SK-N-MC (cell line): Measurements from ENCODE around the gene MARF1.
"Not testable (repeated sequence)": the region's sequence is repeated elsewhere in the genome, so short reads cannot be mapped to it uniquely, and the experiment has no call there.

Experiments used
- DNase-seq: peaks from one replicate; pipeline ENCODE4 v3.0.0-alpha.2; 2011; ENCODE audit warnings: low read depth, low spot score
- H3K27ac ChIP-seq: fragments of 200-600 bp; sonication (generic); 2 replicates; pipeline ENCODE4 v1.5.1; 2016; ENCODE audit warnings: mixed run types
- H3K36me3 ChIP-seq: fragments of 200-600 bp; sonication (generic); 2 replicates; pipeline ENCODE4 v1.6.1; 2017; ENCODE audit warnings: antibody characterized with exemption, low read length, mixed read lengths; ENCODE audit not compliant: insufficient read depth
- H3K4me3 ChIP-seq: fragments of 200-600 bp; sonication (generic); 2 replicates; pipeline ENCODE4 v1.5.1; 2016
- H3K9ac ChIP-seq: fragments of 200-600 bp; sonication (generic); 2 replicates; pipeline ENCODE4 v1.8.0; 2017; ENCODE audit warnings: mixed run types, mixed read lengths; ENCODE audit not compliant: insufficient read length
- H3K9me3 ChIP-seq: fragments of 200-600 bp; sonication (generic); 2 replicates; pipeline ENCODE4 v1.6.1; 2017; ENCODE audit warnings: low read depth, mild to moderate bottlenecking, antibody characterized with exemption, low read length, moderate library complexity, mixed read lengths
- EZH2 ChIP-seq: fragments of 200-600 bp; sonication (generic); IDR thresholded peaks from one replicate; pipeline ENCODE4 v1.6.1; 2017; ENCODE audit warnings: antibody characterized with exemption
- FOXP2 ChIP-seq: optimal IDR thresholded peaks from 2 replicates; pipeline ENCODE3; 2011; ENCODE audit warnings: mild to moderate bottlenecking, moderate library complexity; ENCODE audit not compliant: insufficient read depth; ENCODE audit errors: extremely low read length, control extremely low read depth
- POLR2AphosphoS5 ChIP-seq: IDR thresholded peaks from 2 replicates; pipeline ENCODE4 v1.6.1; 2012; ENCODE audit warnings: mild to moderate bottlenecking, low read depth, low read length, borderline replicate concordance

The MARF1 gene

DNA sequence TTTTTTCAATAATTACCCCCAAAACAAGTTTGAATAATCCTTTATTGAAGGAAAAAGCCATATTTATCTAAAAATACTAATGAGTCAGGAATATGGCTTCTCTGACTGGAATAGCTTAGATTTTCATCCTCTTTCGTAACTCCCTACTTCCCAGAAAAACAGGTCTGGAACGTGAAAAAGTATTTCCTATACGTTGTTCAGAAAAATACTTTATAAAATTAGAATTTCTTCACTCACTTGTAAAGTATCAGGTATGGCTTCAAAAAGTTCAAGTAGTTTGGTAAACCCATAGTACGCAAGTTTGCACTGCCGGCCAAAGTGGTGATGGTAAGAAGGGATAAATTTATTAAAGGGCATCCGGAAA is 33.7 kb downstream of the MARF1 start:
- Histone ChIP-seq H3K4me3 (no peak overlapping the region), H3K27ac (no peak overlapping the region), H3K9me3 (no peaks in the 10 kb centered on the region), H3K9ac (no peak overlapping the region), H3K36me3 (peaks cover 67% of the 10 kb centered on the region)
- TF ChIP-seq FOXP2 (no peak), POLR2AphosphoS5 (no peak), EZH2 (no peak)
- DNase-seq, result no peak

DNA sequence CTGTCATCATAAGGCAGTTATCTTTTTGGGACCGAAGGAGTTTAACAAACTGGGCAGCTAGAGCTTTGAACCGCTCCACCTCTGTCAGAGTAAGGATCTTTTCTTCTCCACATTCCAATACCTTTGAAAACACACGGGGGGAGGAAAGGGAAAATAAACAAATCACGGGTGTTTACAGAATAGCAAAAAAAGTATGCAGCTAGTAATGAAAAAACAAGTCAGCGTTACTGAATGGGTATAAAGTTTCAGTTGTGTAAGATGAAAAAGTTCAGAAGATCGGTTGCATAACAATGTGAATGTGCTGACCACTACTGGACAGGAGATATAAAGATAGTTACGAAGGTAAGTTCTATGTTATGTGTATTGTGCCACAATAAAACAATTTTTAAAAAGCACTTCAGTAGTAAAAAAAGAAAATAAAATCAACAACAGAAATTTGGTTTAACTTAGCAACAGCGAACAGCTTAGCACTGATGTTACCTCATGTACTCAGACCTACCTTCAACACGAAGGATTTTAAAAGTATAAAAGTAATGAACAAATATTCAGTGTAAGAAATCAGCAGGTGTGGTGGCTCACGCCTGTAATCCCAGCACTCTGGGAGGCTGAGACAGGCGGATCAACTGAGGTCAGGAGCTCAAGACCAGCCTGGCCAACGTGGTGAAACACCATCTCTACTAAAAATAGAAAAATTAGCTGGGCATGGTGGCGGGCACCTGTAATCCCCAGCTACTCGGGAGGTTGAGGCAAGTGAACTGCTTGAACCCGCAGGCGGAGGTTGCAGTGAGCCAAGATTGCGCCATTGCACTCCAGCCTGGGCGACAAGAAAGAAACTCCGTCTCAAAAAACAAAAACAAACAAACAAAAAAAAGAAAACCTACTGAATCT is 34.3 kb downstream of the MARF1 start:
- no peak for DNase-seq
- TF ChIP-seq FOXP2 (no peak), POLR2AphosphoS5 (no peak), EZH2 (no peak)
- Histone ChIP-seq H3K9ac (no peak overlapping the region), H3K9me3 (no peaks in the 10 kb centered on the region), H3K4me3 (no peak overlapping the region), H3K27ac (no peak overlapping the region), H3K36me3 (peaks cover 70% of the 10 kb centered on the region)

GRCh38 chr16:15607700-15608396 is 35.1 kb downstream of the MARF1 start:
- peaks cover 74% of the 10 kb centered on the region for H3K36me3 ChIP-seq
- H3K9ac ChIP-seq, result no peak overlapping the region
- no peak overlapping the region for H3K4me3 ChIP-seq
- H3K27ac ChIP-seq, result no peak overlapping the region
- TF ChIP-seq FOXP2 (no peak), EZH2 (no peak), POLR2AphosphoS5 (no peak)
- DNase-seq, result no peak
- no peaks in the 10 kb centered on the region for H3K9me3 ChIP-seq

DNA sequence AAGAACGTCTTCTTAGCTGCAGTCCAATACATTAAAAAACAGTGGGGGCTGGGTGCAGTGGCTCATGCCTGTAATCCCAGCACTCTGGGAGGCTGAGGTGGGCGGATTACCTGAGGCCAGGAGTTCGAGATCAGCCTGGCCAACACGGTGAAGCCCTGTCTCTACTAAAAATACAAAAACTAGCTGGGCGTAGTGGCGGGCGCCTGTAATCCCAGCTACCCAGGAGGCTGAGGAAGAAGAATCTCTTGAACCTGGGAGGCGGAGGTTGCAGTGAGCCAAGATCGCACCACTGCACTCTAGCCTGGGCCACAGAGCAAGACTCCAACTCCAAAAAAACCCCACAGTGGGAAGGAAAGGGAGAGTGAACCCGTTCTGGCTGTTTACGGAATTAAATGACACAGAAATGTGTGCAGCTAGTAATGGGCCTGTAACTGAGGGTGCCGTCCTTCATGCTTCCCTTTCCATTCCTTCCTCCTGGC is 35.7 kb downstream of the MARF1 start:
- not testable (repeated sequence) for DNase-seq, H3K27ac ChIP-seq, H3K4me3 ChIP-seq, H3K9ac ChIP-seq, H3K9me3 ChIP-seq
- peaks cover 70% of the 10 kb centered on the region for H3K36me3 ChIP-seq

- Histone ChIP-seq H3K4me3 (no peak overlapping the region), H3K9me3 (no peaks in the 10 kb centered on the region), H3K9ac (no peak overlapping the region), H3K27ac (no peak overlapping the region), H3K36me3 (peaks cover 70% of the 10 kb centered on the region)
- DNase-seq, result no peak
- no peak for TF ChIP-seq EZH2
- no peak for TF ChIP-seq POLR2AphosphoS5
- no peak for TF ChIP-seq FOXP2
These were observed 36.3 kb downstream of the MARF1 start for GRCh38 chr16:15606518-15607220.

GRCh38 chr16:15605839-15606517 is 37.0 kb downstream of the MARF1 start:
- H3K4me3 ChIP-seq, result no peak overlapping the region
- peaks cover 74% of the 10 kb centered on the region for H3K36me3 ChIP-seq
- no peak for TF ChIP-seq FOXP2
- TF ChIP-seq EZH2, result no peak
- TF ChIP-seq POLR2AphosphoS5, result no peak
- no peak for DNase-seq
- H3K9ac ChIP-seq, result no peak overlapping the region
- no peak overlapping the region for H3K27ac ChIP-seq
- H3K9me3 ChIP-seq, result no peaks in the 10 kb centered on the region

DNA sequence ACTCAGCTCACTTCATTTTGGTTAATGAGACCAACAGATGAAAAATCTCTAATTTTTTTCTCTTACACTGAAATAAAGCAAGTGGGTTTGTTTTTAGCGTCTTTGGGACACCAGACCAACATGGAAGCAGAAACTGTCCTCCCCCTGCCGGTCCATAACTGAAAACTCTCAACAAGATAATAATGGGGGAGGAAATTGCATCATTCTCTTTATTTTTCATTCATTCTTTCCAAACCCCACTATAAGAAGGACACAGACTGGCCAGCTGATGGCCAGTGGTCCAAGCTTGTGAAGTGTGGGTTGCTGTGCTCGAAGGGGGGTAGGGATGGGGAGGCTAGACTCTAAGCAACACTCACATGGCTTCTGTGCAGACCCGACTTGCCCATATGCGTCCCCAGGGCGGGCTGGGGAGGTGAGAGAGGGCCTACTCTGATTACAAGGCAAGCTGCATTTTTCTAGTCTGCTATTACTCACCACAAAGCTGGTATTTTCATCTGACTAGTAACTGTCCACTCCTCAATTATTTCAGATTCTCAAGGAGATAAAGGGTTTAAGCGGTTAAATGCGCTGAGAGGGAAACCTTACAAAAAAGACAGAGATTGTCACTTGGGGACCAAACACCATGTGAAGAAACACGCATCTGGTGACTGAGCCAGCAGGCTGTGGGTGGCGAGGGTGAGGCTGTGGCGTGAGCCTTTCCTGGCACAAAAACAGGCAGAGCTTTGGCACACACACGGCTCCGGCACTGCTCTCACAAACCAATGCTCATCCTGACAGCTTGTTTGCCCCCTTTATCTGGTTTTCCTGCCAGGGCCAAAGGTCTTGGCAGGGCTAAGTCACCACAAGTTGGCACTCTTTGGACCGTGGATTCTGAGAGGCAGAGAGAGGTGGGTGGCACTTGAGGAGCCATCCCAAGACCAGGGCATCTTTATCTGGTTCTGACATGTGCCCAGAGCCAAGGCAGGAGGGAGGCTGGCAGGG is 38.2 kb downstream of the MARF1 start:
- H3K9me3 ChIP-seq, result no peaks in the 10 kb centered on the region
- no peak overlapping the region for H3K27ac ChIP-seq
- no peak for DNase-seq
- H3K36me3 ChIP-seq, result peaks cover 75% of the 10 kb centered on the region
- H3K4me3 ChIP-seq, result no peak overlapping the region
- H3K9ac ChIP-seq, result no peak overlapping the region
- TF ChIP-seq POLR2AphosphoS5, result no peak
- TF ChIP-seq EZH2, result no peak
- no peak for TF ChIP-seq FOXP2
